Limb (tissue), 2 donors: Measurements from ENCODE around the gene FOXA1.

Experiments
- DNase-seq, 2 donors: peaks; one replicate each; pipeline ENCODE4 v3.0.0-alpha.2; 2016; ENCODE audit errors: extremely low spot score in 2 of 2

FOXA1 gene

GRCh38 chr14:37594971-37595808, at the start of gene FOXA1, which contains the start of gene TTC6:
FOXA1 (minus strand) TSS chr14:37595249; CDS start chr14:37594972, 277 bp downstream.
TTC6 (plus strand) TSS chr14:37595629; CDS start chr14:37622065, 26,436 bp downstream.
- DNase-seq = peak in 1 of 2 donors; percentile 62

- DNase-seq = no peak
These were observed 48.7 kb upstream of the FOXA1 start for GRCh38 chr14:37643701-37644100.

DNA sequence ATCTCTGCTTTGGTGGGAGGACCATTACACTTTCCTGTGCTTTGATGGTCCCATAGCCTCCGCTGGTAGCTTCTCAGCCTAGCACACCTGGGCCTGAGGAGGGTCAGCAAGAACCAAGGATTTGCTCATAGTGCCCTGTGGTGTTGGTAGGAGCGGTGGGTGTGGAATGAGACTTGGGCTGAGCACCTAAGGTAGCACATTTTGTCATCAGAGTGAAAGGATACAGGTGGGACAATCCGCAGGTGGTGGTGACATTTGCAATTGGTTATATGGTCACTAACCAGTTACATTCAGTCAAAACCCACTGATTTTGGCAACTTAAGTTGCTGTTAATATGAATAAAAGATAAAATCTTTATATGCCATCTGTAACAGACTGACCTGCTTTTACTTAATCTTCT, 47.1 kb upstream of the FOXA1 start:
- no peak for DNase-seq

DNA sequence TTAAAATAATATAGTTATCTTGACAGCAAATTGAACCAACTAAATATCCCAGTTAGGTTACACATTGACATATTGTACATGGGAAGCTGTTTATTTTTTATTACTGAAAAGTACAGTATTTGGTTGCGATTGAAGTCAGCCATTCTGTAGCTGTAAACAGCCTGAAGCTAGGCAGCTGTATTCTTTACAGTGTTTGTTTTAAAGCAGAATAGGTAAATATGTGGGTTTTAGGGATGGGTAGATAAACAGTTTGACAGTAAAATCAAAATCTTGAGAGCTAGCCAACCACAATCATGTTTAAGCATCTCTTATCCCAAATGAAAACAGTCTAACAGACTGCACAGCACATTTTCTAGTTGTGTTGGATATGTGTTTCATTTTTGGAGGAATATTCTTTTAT, 46.1 kb upstream of the FOXA1 start:
- DNase-seq = no peak

GRCh38 chr14:37638599-37638998, 43.5 kb upstream of the FOXA1 start:
- no peak for DNase-seq

DNA sequence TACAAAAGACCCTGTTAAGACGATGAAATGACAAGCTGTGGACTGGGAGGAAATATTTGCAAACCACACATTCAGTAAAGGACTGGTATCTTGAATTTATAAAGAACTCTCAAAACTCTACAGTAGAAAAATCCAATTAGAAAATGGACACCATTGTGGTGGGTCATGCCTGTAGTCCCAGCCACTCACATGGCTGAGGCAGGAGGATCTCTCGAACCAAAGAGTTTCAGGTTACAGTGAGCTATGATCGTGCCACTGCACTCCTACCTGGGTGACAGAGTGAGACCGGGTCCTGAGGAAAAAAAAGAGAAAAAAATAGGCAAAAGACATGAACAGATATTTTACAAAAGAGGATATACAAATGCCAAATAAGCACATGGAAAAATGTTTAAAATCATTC, 42.3 kb upstream of the FOXA1 start:
- no peak for DNase-seq

DNA sequence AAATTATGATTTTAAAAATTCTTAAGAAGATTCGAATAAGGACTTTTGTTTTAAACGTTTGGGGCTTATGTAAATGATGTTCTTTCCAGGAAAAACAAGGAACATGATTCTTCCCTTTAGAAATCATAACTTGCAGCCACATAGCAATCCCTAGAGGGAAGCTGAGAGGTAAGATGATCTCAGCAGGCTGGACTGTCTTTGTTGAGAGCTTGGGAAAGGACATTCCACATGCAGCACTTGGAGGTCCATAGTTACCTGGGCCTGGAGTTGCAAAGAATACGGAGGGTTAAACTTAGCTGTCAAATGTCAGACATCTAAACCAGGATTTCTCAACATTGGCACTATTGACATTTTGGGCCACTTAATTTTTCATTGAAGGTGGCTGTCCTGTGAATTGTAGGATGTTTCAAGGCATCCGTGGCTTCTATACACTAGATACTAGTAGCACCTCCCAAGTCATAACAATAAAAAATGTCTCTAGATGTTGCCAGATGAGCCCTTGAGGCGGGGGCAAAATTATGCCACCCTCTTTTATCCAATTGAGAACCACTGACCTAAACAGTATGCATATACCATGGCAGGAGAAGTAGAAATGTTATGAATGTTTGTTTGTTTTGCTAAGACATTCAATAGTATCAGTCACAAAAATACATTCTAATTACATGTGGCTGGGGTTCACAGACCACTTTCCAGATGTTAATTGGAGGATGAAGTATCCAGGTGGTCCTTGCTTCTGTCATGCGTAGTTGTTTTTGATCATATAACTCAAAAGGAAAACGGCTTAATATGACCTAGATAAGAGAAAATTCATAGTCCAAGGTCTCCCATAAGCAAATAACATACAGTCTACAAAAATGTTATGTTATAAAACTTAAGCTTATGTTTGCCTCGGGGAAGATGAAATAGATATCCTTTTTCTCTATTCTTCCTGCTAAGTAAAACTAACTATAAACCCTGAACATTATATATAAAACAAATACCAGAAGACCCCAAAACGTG, 30.8 kb upstream of the FOXA1 start:
- no peak for DNase-seq

- DNase-seq = no peak
These were observed 28.9 kb upstream of the FOXA1 start for GRCh38 chr14:37623971-37624370.

- peak in 1 of 2 donors; percentile 17 for DNase-seq
These were observed 28.4 kb upstream of the FOXA1 start for GRCh38 chr14:37623426-37623951.

DNA sequence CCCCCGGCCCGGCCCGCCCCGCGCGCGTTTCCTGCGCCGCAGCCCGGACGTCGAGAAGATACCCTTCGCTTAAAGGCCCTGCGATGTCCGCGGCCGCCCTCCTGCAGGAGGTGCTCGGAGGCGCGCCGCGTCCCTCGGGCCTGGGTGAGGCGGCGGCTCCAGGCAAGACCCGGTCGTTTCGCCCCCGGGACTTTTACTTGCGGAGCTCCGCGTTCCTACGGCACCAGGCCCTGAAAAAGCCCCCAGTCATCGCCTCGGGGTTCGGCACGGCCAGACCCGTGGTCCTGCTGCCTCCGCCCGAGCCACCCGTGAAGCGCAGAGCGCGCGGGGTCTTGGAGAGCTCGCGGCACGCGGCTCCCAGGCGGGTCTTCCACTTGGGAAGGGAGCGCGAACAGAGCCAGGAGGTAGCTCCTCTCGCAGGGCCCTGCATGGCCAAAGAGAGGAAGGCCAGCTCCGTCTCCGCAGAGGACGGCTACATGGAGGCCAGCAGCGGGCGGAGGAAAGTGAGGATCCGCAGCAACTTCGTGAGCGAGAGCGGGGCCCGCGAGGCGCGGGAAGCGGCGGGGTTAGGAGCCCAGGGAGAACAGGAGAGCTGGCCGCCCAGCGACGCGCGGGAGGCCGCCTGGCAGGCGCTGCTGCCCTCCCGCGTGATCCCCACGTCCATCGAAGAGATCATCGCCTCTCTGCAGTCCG, 27.3 kb upstream of the FOXA1 start:
- DNase-seq = peak in 1 of 2 donors; percentile 67

GRCh38 chr14:37620856-37621255, 25.8 kb upstream of the FOXA1 start:
- no peak for DNase-seq

GRCh38 chr14:37618498-37619028, 23.5 kb upstream of the FOXA1 start:
- DNase-seq = no peak

- no peak for DNase-seq
These were observed 22.9 kb upstream of the FOXA1 start for GRCh38 chr14:37617864-37618365.

- DNase-seq = no peak
These were observed 21.8 kb upstream of the FOXA1 start for GRCh38 chr14:37616853-37617252.

GRCh38 chr14:37615582-37616289, 20.7 kb upstream of the FOXA1 start:
- no peak for DNase-seq

DNA sequence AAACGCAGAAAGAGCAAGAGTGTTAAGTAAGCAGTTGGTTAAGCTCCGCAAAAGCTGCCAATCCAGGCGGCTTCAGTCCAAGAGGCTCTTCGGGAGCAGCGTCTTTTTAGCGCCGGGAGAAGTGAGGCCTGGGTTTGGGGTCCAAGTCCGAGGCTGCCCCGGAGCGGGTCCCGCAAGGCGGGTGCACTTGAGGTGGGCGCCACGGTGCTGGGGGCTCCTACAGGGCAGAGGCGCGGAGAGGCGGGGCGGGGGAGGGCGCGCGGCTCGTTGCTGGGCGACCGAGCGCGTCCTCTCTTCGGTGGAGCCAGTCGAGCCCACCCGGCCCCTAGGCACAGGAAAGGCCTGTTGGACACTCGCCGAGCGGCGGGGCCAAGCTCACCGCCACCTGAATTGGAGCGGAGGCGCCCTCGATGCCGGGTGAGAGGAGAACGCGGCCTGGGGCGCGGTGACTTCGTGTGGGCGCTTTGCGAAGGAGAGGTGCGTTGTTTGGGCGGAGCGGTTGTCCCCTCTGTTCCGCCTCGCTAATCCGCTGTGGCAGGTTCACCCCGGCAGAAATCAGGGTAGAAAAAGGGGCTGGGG, 16.0 kb upstream of the FOXA1 start:
- no peak for DNase-seq

- no peak for DNase-seq
These were observed 13.6 kb upstream of the FOXA1 start for GRCh38 chr14:37608649-37609048.

- no peak for DNase-seq
These were observed 11.6 kb upstream of the FOXA1 start for GRCh38 chr14:37606678-37607077.

DNA sequence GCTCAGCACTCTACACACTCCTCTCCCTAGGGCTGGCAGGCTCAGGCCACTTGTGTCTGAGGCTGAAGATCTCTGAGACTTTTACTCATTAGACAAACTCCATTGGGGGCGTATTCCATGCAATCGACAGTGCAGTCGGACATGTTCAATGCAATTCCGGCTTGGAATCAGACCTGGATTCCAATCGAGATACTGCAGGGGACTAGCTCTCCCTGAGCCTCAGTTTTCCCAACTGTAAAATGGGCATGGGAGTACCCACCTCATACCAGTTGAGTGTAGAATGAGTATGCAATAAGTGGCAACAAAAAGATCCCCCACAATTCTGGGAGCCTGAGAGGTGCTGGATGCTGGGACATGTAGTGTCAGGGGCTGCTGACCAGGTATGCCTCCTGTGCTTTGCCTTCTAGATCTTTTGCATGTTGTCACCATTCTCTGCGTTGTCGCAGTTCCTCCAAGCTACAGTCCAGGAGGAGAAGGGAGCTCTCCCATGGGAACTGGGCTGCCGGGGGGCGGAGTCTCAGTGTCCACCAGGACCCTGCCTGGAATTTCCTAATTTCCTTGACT, 8.7 kb upstream of the FOXA1 start:
- no peak for DNase-seq
